HEK293 (cell line): ENCODE measurements around the gene GHRH.

Experiments
- INSM2 ChIP-seq: fragments of 450-650 bp; formaldehyde crosslinking; IDR thresholded peaks from 2 replicates; pipeline ENCODE4 v1.5.1; 2016; ENCODE audit warnings: missing biosample characterization, missing genetic modification characterization
- KLF10 ChIP-seq: fragments of 450-650 bp; IDR thresholded peaks from 2 replicates; pipeline ENCODE4 v1.5.1; 2018; ENCODE audit warnings: missing biosample characterization, mild to moderate bottlenecking, missing genetic modification characterization
- REPIN1 ChIP-seq: fragments of 450-650 bp; formaldehyde crosslinking; IDR thresholded peaks from 2 replicates; pipeline ENCODE4 v1.5.1; 2017; ENCODE audit warnings: missing biosample characterization, missing genetic modification characterization, low read depth
- SP3 ChIP-seq: fragments of 450-650 bp; formaldehyde crosslinking; IDR thresholded peaks from 2 replicates; pipeline ENCODE4 v1.5.1; 2016; ENCODE audit warnings: missing biosample characterization, missing genetic modification characterization
- ZBTB21 ChIP-seq: fragments of 450-650 bp; formaldehyde crosslinking; IDR thresholded peaks from 2 replicates; pipeline ENCODE4 v1.5.1; 2017; ENCODE audit warnings: missing biosample characterization, missing genetic modification characterization
- ZEB2 ChIP-seq: fragments of 450-650 bp; formaldehyde crosslinking; IDR thresholded peaks from 2 replicates; pipeline ENCODE4 v1.5.1; 2016; ENCODE audit warnings: missing biosample characterization, missing genetic modification characterization
- ZFHX2 ChIP-seq: fragments of 450-650 bp; formaldehyde crosslinking; conservative IDR thresholded peaks from 2 replicates; pipeline ENCODE4 v1.5.1; 2016; ENCODE audit warnings: missing biosample characterization, missing genetic modification characterization
- ZFP3 ChIP-seq: fragments of 450-650 bp; formaldehyde crosslinking; IDR thresholded peaks from 2 replicates; pipeline ENCODE4 v1.5.1; 2016; ENCODE audit warnings: low read depth, missing biosample characterization, missing genetic modification characterization
- ZNF214 ChIP-seq: fragments of 450-650 bp; formaldehyde crosslinking; IDR thresholded peaks from 2 replicates; pipeline ENCODE4 v1.5.1; 2017; ENCODE audit warnings: missing biosample characterization, mild to moderate bottlenecking, missing genetic modification characterization, borderline replicate concordance
- ZNF23 ChIP-seq: fragments of 450-650 bp; formaldehyde crosslinking; IDR thresholded peaks from 2 replicates; pipeline ENCODE4 v1.5.1; 2016; ENCODE audit warnings: missing biosample characterization, missing genetic modification characterization, borderline replicate concordance
- ZNF24 ChIP-seq: fragments of 450-650 bp; formaldehyde crosslinking; IDR thresholded peaks from 2 replicates; pipeline ENCODE4 v1.5.1; 2016; ENCODE audit warnings: missing biosample characterization, missing genetic modification characterization
- ZNF248 ChIP-seq: fragments of 450-650 bp; formaldehyde crosslinking; IDR thresholded peaks from 2 replicates; pipeline ENCODE4 v1.5.1; 2017; ENCODE audit warnings: missing biosample characterization, missing genetic modification characterization
- ZNF311 ChIP-seq: fragments of 450-650 bp; formaldehyde crosslinking; IDR thresholded peaks from 2 replicates; pipeline ENCODE4 v1.5.1; 2017; ENCODE audit warnings: missing biosample characterization, missing genetic modification characterization, borderline replicate concordance
- ZNF366 ChIP-seq: fragments of 450-650 bp; formaldehyde crosslinking; conservative IDR thresholded peaks from 2 replicates; pipeline ENCODE4 v1.5.1; 2016; ENCODE audit warnings: missing biosample characterization, missing genetic modification characterization
- ZNF394 ChIP-seq: fragments of 450-650 bp; formaldehyde crosslinking; IDR thresholded peaks from 2 replicates; pipeline ENCODE4 v1.5.1; 2016; ENCODE audit warnings: missing biosample characterization, missing genetic modification characterization, mild to moderate bottlenecking, moderate library complexity, borderline replicate concordance
- ZNF48 ChIP-seq: fragments of 450-650 bp; formaldehyde crosslinking; IDR thresholded peaks from 2 replicates; pipeline ENCODE4 v1.5.1; 2016; ENCODE audit warnings: missing biosample characterization, missing genetic modification characterization
- ZNF529 ChIP-seq: fragments of 450-650 bp; formaldehyde crosslinking; IDR thresholded peaks from 2 replicates; pipeline ENCODE4 v1.5.1; 2017; ENCODE audit warnings: missing genetic modification characterization, missing biosample characterization; ENCODE audit not compliant: insufficient replicate concordance
- ZNF624 ChIP-seq: fragments of 450-650 bp; formaldehyde crosslinking; IDR thresholded peaks from 2 replicates; pipeline ENCODE4 v1.5.1; 2017; ENCODE audit warnings: missing biosample characterization, missing genetic modification characterization
- ZNF629 ChIP-seq: fragments of 450-650 bp; formaldehyde crosslinking; IDR thresholded peaks from 2 replicates; pipeline ENCODE4 v1.5.1; 2017; ENCODE audit warnings: missing biosample characterization, missing genetic modification characterization
- ZNF658 ChIP-seq: fragments of 450-650 bp; formaldehyde crosslinking; IDR thresholded peaks from 2 replicates; pipeline ENCODE4; 2016; ENCODE audit warnings: missing biosample characterization, missing genetic modification characterization
- ZNF692 ChIP-seq: fragments of 450-650 bp; formaldehyde crosslinking; IDR thresholded peaks from 2 replicates; pipeline ENCODE4 v1.5.1; 2016; ENCODE audit warnings: missing biosample characterization, missing genetic modification characterization
- ZNF777 ChIP-seq: fragments of 450-650 bp; formaldehyde crosslinking; IDR thresholded peaks from 2 replicates; pipeline ENCODE4 v1.5.1; 2017; ENCODE audit warnings: missing biosample characterization, missing genetic modification characterization, borderline replicate concordance
- ZNF792 ChIP-seq: fragments of 450-650 bp; formaldehyde crosslinking; IDR thresholded peaks from 2 replicates; pipeline ENCODE4 v1.5.1; 2016; ENCODE audit warnings: missing biosample characterization, missing genetic modification characterization
- ZXDB ChIP-seq: fragments of 450-650 bp; formaldehyde crosslinking; IDR thresholded peaks from 2 replicates; pipeline ENCODE4 v1.5.1; 2016; ENCODE audit warnings: missing biosample characterization, missing genetic modification characterization
- TF ChIP-seq, protein P1 (sequence below): fragments of 450-650 bp; formaldehyde crosslinking; IDR thresholded peaks from 2 replicates; pipeline ENCODE4 v1.5.1; 2016; ENCODE audit warnings: missing biosample characterization, missing genetic modification characterization
- TF ChIP-seq, protein P2 (sequence below): fragments of 450-650 bp; formaldehyde crosslinking; IDR thresholded peaks from 2 replicates; pipeline ENCODE4 v1.5.1; 2016; ENCODE audit warnings: missing biosample characterization, missing genetic modification characterization

Gene GHRH

GRCh38 chr20:37202267-37202943 lies 59.2 kb downstream of the GHRH start (continued):
- TF ChIP-seq ZNF394 (tag by site-specific recombination) (no peak), ZNF23 (no peak), ZNF366 (tag by site-specific recombination) (0 out of 2 replicates have a peak, but pooled peaks have one; percentile 30), ZNF248 (tag by site-specific recombination) (no peak), ZNF311 (tag by site-specific recombination) (no peak), ZNF658 (no peak), REPIN1 (tag by site-specific recombination) (no peak), ZNF692 (tag by site-specific recombination) (no peak), ZNF214 (tag by site-specific recombination) (no peak), ZNF48 (tag by site-specific recombination) (no peak), ZFHX2 (no peak), ZEB2 (tag by site-specific recombination) (peak; percentile 37; the same call in 1 of the 2 replicates), ZNF792 (tag by site-specific recombination) (no peak), INSM2 (tag by site-specific recombination) (peak; percentile 61; the same call in 1 of the 2 replicates), ZNF529 (tag by site-specific recombination) (no peak), ZNF24 (tag by site-specific recombination) (no peak), ZNF624 (no peak), SP3 (tag by site-specific recombination) (no peak), ZFP3 (tag by site-specific recombination) (no peak), ZBTB21 (0 out of 2 replicates have a peak, but pooled peaks have one; percentile 9), ZXDB (tag by site-specific recombination) (0 out of 2 replicates have a peak, but pooled peaks have one; percentile 35), ZNF777 (tag by site-specific recombination) (no peak), KLF10 (0 out of 2 replicates have a peak, but pooled peaks have one; percentile 18), ZNF629 (peak; percentile 75; the same call in 1 of the 2 replicates)
- TF ChIP-seq, protein P1, sequence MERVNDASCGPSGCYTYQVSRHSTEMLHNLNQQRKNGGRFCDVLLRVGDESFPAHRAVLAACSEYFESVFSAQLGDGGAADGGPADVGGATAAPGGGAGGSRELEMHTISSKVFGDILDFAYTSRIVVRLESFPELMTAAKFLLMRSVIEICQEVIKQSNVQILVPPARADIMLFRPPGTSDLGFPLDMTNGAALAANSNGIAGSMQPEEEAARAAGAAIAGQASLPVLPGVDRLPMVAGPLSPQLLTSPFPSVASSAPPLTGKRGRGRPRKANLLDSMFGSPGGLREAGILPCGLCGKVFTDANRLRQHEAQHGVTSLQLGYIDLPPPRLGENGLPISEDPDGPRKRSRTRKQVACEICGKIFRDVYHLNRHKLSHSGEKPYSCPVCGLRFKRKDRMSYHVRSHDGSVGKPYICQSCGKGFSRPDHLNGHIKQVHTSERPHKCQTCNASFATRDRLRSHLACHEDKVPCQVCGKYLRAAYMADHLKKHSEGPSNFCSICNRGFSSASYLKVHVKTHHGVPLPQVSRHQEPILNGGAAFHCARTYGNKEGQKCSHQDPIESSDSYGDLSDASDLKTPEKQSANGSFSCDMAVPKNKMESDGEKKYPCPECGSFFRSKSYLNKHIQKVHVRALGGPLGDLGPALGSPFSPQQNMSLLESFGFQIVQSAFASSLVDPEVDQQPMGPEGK, result no peak
- TF ChIP-seq, protein P2, sequence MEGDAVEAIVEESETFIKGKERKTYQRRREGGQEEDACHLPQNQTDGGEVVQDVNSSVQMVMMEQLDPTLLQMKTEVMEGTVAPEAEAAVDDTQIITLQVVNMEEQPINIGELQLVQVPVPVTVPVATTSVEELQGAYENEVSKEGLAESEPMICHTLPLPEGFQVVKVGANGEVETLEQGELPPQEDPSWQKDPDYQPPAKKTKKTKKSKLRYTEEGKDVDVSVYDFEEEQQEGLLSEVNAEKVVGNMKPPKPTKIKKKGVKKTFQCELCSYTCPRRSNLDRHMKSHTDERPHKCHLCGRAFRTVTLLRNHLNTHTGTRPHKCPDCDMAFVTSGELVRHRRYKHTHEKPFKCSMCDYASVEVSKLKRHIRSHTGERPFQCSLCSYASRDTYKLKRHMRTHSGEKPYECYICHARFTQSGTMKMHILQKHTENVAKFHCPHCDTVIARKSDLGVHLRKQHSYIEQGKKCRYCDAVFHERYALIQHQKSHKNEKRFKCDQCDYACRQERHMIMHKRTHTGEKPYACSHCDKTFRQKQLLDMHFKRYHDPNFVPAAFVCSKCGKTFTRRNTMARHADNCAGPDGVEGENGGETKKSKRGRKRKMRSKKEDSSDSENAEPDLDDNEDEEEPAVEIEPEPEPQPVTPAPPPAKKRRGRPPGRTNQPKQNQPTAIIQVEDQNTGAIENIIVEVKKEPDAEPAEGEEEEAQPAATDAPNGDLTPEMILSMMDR (tag by site-specific recombination), result peak; percentile 68; the same call in 1 of the 2 replicates
